Right lobe of liver (tissue), 4 donors: Measurements from ENCODE around the gene CAND1.

ENCODE experiments used
- POLR2A ChIP-seq: fragments of 450-650 bp; IDR thresholded peaks from one replicate; pipeline ENCODE4 v1.6.1; 2017; ENCODE audit warnings: antibody characterized with exemption, mild to moderate bottlenecking
- TF ChIP-seq, protein P1 (sequence below), 4 donors: fragments of 200-600 bp in 3 of 4; fragments of 450-650 bp in 1 of 4; IDR thresholded peaks; one replicate each; pipeline versions ENCODE4 v1.5.1 to v1.8.0; 2016 to 2022; ENCODE audit warnings: antibody characterized with exemption in 4 of 4, mild to moderate bottlenecking in 2 of 4
- donor health status: DM: no; HTN: no; CAD: no.
- donor health status: DM: no; HTN: no; CAD: no.
- donor health status: DM: no; HTN: yes; CAD: no.

GRCh38 chr12:67275380-67275913 lies 6.3 kb downstream of the CAND1 start:
- TF ChIP-seq, protein P1, sequence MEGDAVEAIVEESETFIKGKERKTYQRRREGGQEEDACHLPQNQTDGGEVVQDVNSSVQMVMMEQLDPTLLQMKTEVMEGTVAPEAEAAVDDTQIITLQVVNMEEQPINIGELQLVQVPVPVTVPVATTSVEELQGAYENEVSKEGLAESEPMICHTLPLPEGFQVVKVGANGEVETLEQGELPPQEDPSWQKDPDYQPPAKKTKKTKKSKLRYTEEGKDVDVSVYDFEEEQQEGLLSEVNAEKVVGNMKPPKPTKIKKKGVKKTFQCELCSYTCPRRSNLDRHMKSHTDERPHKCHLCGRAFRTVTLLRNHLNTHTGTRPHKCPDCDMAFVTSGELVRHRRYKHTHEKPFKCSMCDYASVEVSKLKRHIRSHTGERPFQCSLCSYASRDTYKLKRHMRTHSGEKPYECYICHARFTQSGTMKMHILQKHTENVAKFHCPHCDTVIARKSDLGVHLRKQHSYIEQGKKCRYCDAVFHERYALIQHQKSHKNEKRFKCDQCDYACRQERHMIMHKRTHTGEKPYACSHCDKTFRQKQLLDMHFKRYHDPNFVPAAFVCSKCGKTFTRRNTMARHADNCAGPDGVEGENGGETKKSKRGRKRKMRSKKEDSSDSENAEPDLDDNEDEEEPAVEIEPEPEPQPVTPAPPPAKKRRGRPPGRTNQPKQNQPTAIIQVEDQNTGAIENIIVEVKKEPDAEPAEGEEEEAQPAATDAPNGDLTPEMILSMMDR (IDR thresholded peaks at IDR 0.05): no peak
- TF ChIP-seq POLR2A: no peak
